GM12878 (cell line): ENCODE results near the gene MCTS1. TPM values are rescaled to one million over a fixed set of nuclear protein-coding genes. Genes with fewer than 3 reads are reported as not detected.

ENCODE experiments used
- ATAC-seq: fragments of 200-7000 bp; cut with Tn5 transposase; 3 replicates; pipeline ENCODE4 v1.9.1; 2020; ENCODE audit warnings: mild to moderate bottlenecking, moderate library complexity
- BruUV-seq: library from RNA; stranded (reverse); fragments of 400-500 nt; replicated peaks from 2 replicates; lab custom pipeline; 2021; lab: Mats Ljungman, UMichigan
- CTCF ChIA-PET: fragments of 300-600 bp; sonication (Branson Sonifier 250); formaldehyde crosslinking; extraction: SDS; loops from one replicate; lab custom pipeline; 2021; ENCODE audit warnings: inconsistent platforms; lab: Yijun Ruan, JAX
- POLR2A ChIA-PET: fragments of 350-600 bp; formaldehyde crosslinking; extraction: SDS; loops from one replicate; lab custom pipeline; 2021; ENCODE audit warnings: inconsistent platforms; lab: Charles Lee
- RAD21 ChIA-PET: fragments of 300-600 bp; sonication (Branson Sonifier 250); formaldehyde crosslinking; loops from one replicate; lab custom pipeline; 2023; ENCODE audit warnings: antibody characterized with exemption; ENCODE audit not compliant: unreplicated experiment; lab: Charles Lee
- SMC1A ChIA-PET: fragments of 300-600 bp; sonication (Branson Sonifier 250); formaldehyde crosslinking; loops from one replicate; lab custom pipeline; 2023; ENCODE audit not compliant: unreplicated experiment, uncharacterized antibody; lab: Charles Lee
- DNase-seq: peaks from one replicate; pipeline ENCODE4 v3.0.0-alpha.2; 2011; ENCODE audit warnings: low read depth, low spot score
- FAIRE-seq: peaks from 3 replicates; lab custom pipeline; 2011; peaks lifted over from hg19 to GRCh38; lab: Jason Lieb, UNC
- H2AFZ ChIP-seq: 2 replicates; pipeline ENCODE4 v1.6.0; 2011; ENCODE audit warnings: low read depth, low read length, control low read depth; ENCODE audit not compliant: control insufficient read depth
- H3K27ac ChIP-seq: 2 replicates; pipeline ENCODE4 v1.5.1; 2011; ENCODE audit warnings: control low read depth; ENCODE audit not compliant: control insufficient read depth, insufficient read depth
- H3K27me3 ChIP-seq, 2 experiments: replicated peaks in 1 of 2; 2 replicates each; pipeline versions ENCODE4 v1.6.0 to v1.6.1; 2011; ENCODE audit warnings: low read length in 1 of 2; ENCODE audit not compliant: control insufficient read depth in 2 of 2, insufficient read depth in 2 of 2
- H3K36me3 ChIP-seq, 2 experiments: 2 replicates each; pipeline ENCODE4 v1.5.1; 2011; ENCODE audit warnings: low read length in 1 of 2; ENCODE audit not compliant: control insufficient read depth in 2 of 2, insufficient read depth in 2 of 2
- H3K4me1 ChIP-seq: 2 replicates; pipeline ENCODE4 v1.6.1; 2011; ENCODE audit warnings: mild to moderate bottlenecking, low read length, moderate library complexity, mixed read lengths; ENCODE audit not compliant: control insufficient read depth, insufficient read depth
- H3K4me2 ChIP-seq: 2 replicates; pipeline ENCODE4 v1.6.0; 2011; ENCODE audit warnings: control low read depth; ENCODE audit not compliant: control insufficient read depth, insufficient read depth
- H3K4me3 ChIP-seq: fragments of 200-600 bp; sonication (generic); 2 replicates; pipeline ENCODE4 v1.5.1; 2016
- H3K79me2 ChIP-seq: 2 replicates; pipeline ENCODE4 v1.6.0; 2011; ENCODE audit warnings: low read length; ENCODE audit not compliant: control insufficient read depth, insufficient read depth
- H3K9ac ChIP-seq: 2 replicates; pipeline ENCODE4 v1.8.0; 2011; ENCODE audit warnings: low read length, control low read depth, mixed read lengths; ENCODE audit not compliant: control insufficient read depth, insufficient read depth
- H3K9me3 ChIP-seq: replicated peaks from 3 replicates; pipeline ENCODE4 v1.5.1; 2011; ENCODE audit warnings: mild to moderate bottlenecking, low read length; ENCODE audit not compliant: control insufficient read depth, insufficient read depth
- H4K20me1 ChIP-seq: 2 replicates; pipeline ENCODE4 v1.6.0; 2011; ENCODE audit not compliant: control insufficient read depth, insufficient read depth
- EED ChIP-seq: sonication (generic); IDR thresholded peaks from 2 replicates; pipeline ENCODE4 v1.6.1; 2016; ENCODE audit warnings: antibody characterized with exemption, low read depth
- ESRRA ChIP-seq: IDR thresholded peaks from 2 replicates; pipeline ENCODE4 v1.6.1; 2012; ENCODE audit warnings: mild to moderate bottlenecking, low read length, improper control_type of control experiment
- HDAC6 ChIP-seq: fragments of 200-600 bp; sonication (generic); IDR thresholded peaks from one replicate; pipeline ENCODE4 v1.8.0; 2017; ENCODE audit warnings: antibody characterized with exemption; ENCODE audit not compliant: unreplicated experiment
- MYC ChIP-seq: IDR thresholded peaks from 2 replicates; pipeline ENCODE4 v1.6.1; 2011; ENCODE audit warnings: mild to moderate bottlenecking, low read length, moderate library complexity, inconsistent platforms; ENCODE audit not compliant: insufficient read depth, insufficient replicate concordance, insufficient read length, severe bottlenecking
- SIX5 ChIP-seq: IDR thresholded peaks from 2 replicates; pipeline ENCODE4 v1.6.1; 2011; ENCODE audit warnings: mild to moderate bottlenecking, low read depth, low read length, moderate library complexity; ENCODE audit not compliant: severe bottlenecking
- SMARCA5 ChIP-seq: fragments of 450-650 bp; IDR thresholded peaks from 2 replicates; pipeline ENCODE4 v1.6.1; 2017; ENCODE audit warnings: mild to moderate bottlenecking
- TAF1 ChIP-seq: IDR thresholded peaks from 2 replicates; pipeline ENCODE4 v1.6.1; 2011; ENCODE audit warnings: mild to moderate bottlenecking, low read depth, low read length, borderline replicate concordance
- ZBTB40 ChIP-seq: fragments of 450-650 bp; IDR thresholded peaks from 2 replicates; pipeline ENCODE4 v1.6.1; 2016; ENCODE audit warnings: mild to moderate bottlenecking, moderate library complexity, borderline replicate concordance
- WGBS: methylation state at CpG from one replicate; pipeline ENCODE4 v1.1.6; 2016; ENCODE audit warnings: low lambda C conversion rate; ENCODE audit not compliant: insufficient replicate concordance, insufficient coverage; ENCODE audit errors: missing lambda C conversion rate; 5-methylcytosine and 5-hydroxymethylcytosine counted together
- in situ Hi-C: fragments of 300-500 bp; cut with MboI; formaldehyde crosslinking; loops from 9 replicates; pipeline ENCODE4 v1.14.3; 2018; ENCODE audit warnings: mixed read lengths
- intact Hi-C: fragments of 100-400 bp; cut with micrococcal nuclease; formaldehyde crosslinking; loops from one replicate; pipeline ENCODE4 v1.14.2; 2022; ENCODE audit not compliant: unreplicated experiment
- polyA plus RNA-seq, 11 experiments: library from polyadenylated mRNA; depleted of rRNA in 4 of 11; unstranded in 6 of 11; stranded (reverse) in 5 of 11; fragments of >200 nt; fragmentation: Nextera tagmentation in 4 of 11; fragmentation: Illumina TruSeq in 1 of 11; extraction: Ambion mirVana in 4 of 11; extraction: Trizol in 1 of 11; gene quantifications; 1 replicate in 1 of 11; 2 replicates in 10 of 11; pipeline versions ENCODE4 v1.2.1 to v1.2.3, GENCODE V29; 2011 to 2016; ENCODE audit warnings: inconsistent platforms in 2 of 11, missing spikeins in 2 of 11, low read depth in 1 of 11
- total RNA-seq, 4 experiments: library from RNA; depleted of rRNA in 3 of 4; stranded (reverse); fragments of >200 nt in 3 of 4; fragmentation: Illumina TruSeq in 1 of 4; extraction: Trizol in 1 of 4; gene quantifications; 2 replicates each; pipeline versions ENCODE4 v1.2.1 to v1.2.3, GENCODE V29; 2013 to 2021
- TF ChIP-seq, protein P1 (sequence below): IDR thresholded peaks from 2 replicates; pipeline ENCODE4 v1.6.1; 2012; ENCODE audit warnings: low read depth, low read length, improper control_type of control experiment

MCTS1 gene
- total and polyA plus RNA-seq, 10 of the 15 experiments (the other 5 are each of a cell fraction or from before 2014, with no cell fraction given), result 59.5 to 238 (median 115) TPM

- no TSS peak for BruUV-seq
- no peak overlapping the region for H3K27ac ChIP-seq
- no peaks in the 10 kb centered on the region for H3K79me2 ChIP-seq
- TF ChIP-seq HDAC6 (no peak), ZBTB40 (no peak), SIX5 (no peak), TAF1 (no peak), SMARCA5 (no peak), MYC (no peak), EED (no peak), ESRRA (no peak)
- TF ChIP-seq, protein P1, sequence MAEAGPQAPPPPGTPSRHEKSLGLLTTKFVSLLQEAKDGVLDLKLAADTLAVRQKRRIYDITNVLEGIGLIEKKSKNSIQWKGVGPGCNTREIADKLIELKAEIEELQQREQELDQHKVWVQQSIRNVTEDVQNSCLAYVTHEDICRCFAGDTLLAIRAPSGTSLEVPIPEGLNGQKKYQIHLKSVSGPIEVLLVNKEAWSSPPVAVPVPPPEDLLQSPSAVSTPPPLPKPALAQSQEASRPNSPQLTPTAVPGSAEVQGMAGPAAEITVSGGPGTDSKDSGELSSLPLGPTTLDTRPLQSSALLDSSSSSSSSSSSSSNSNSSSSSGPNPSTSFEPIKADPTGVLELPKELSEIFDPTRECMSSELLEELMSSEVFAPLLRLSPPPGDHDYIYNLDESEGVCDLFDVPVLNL, result no peak
- ChIA-PET SMC1A (no interaction called here), POLR2A (no interaction called here), RAD21 (no interaction called here), CTCF (no interaction called here)
- ATAC-seq (no peak), FAIRE-seq (no peak), DNase-seq (no peak)
- H4K20me1 ChIP-seq, result no peaks in the 10 kb centered on the region
- H3K4me3 ChIP-seq, result no peak overlapping the region
- no peaks in the 10 kb centered on the region; the same call in 2 of the 3 replicates for H3K9me3 ChIP-seq
- H3K4me1 ChIP-seq, result no peaks in the 10 kb centered on the region
- intact Hi-C loops (no loop called here), in situ Hi-C loops (no loop called here)
- H3K36me3 ChIP-seq, result no peaks in the 10 kb centered on the region
- no peak overlapping the region for H2AFZ ChIP-seq
- no peaks in the 10 kb centered on the region for H3K27me3 ChIP-seq
- H3K9ac ChIP-seq, result no peak overlapping the region
- WGBS, result 73% methylated on average over 3 of the region's 3 CpGs
- no peak overlapping the region for H3K4me2 ChIP-seq
Measured at GRCh38 chrX:120653000-120653399, 49.1 kb downstream of the MCTS1 start.
